ENCODE results near the gene LCN10. TPM values are rescaled to one million over a fixed set of nuclear protein-coding genes. Genes with fewer than 3 reads are reported as not detected.
A peak's percentile ranks its signal among the peaks of the same experiment; 100 is the strongest.
"Not testable (repeated sequence)": the region's sequence is repeated elsewhere in the genome, so short reads cannot be mapped to it uniquely, and the experiment has no call there.

LCN10 gene
- polyA plus RNA-seq, 4 donors = 1.1 to 8.4 (median 4.7) TPM; not detected in 1

- peaks cover 0 to 48% (median 1%) of the 10 kb centered on the region in 3 donors for H3K4me1 ChIP-seq (ENCODE audit: control insufficient read depth in 3 of 3, insufficient read depth in 2 of 3, low read depth in 1 of 3, low read length in 2 of 3)
- 11 to 41% (median 32%) methylated on average over 4 of the region's 4 CpGs for WGBS, 3 donors
- not testable (repeated sequence) for H3K27ac ChIP-seq (ENCODE audit: low read depth in 1 of 3, low read length in 2 of 3); H3K9me3 ChIP-seq (ENCODE audit: control insufficient read depth in 2 of 2, insufficient read depth in 1 of 2, low read depth in 1 of 2, low read length in 1 of 2); H3K36me3 ChIP-seq (ENCODE audit: control insufficient read depth in 3 of 3, insufficient read depth in 2 of 3, low read depth in 1 of 3, low read length in 3 of 3); H3K4me3 ChIP-seq (ENCODE audit: low read depth in 1 of 3, low read length in 3 of 3); H3K27me3 ChIP-seq (ENCODE audit: control insufficient read depth in 3 of 3, insufficient read depth in 3 of 3, low read length in 3 of 3); DNase-seq; FAIRE-seq
Measured at GRCh38 chr9:136786983-136787382, 44.2 kb upstream of the LCN10 start.

- WGBS, 3 donors = 58 to 75% (median 61%) methylated on average over 10 of the region's 10 CpGs
- Histone ChIP-seq H3K36me3 (ENCODE audit: control insufficient read depth in 3 of 3, insufficient read depth in 2 of 3, low read depth in 1 of 3, low read length in 3 of 3) (no peaks in the 10 kb centered on the region), H3K27me3 (ENCODE audit: control insufficient read depth in 3 of 3, insufficient read depth in 3 of 3, low read length in 3 of 3) (no peaks in the 10 kb centered on the region), H3K9me3 (ENCODE audit: control insufficient read depth in 2 of 2, insufficient read depth in 1 of 2, low read depth in 1 of 2, low read length in 1 of 2) (no peaks in the 10 kb centered on the region), H3K4me1 (ENCODE audit: control insufficient read depth in 3 of 3, insufficient read depth in 2 of 3, low read depth in 1 of 3, low read length in 2 of 3) (peaks cover 0 to 44% (median 1%) of the 10 kb centered on the region in 3 donors), H3K4me3 (ENCODE audit: low read depth in 1 of 3, low read length in 3 of 3) (no peak overlapping the region), H3K27ac (ENCODE audit: low read depth in 1 of 3, low read length in 2 of 3) (no peak overlapping the region)
- FAIRE-seq = no peak
- no peak for DNase-seq
Measured at GRCh38 chr9:136786451-136786850, 43.7 kb upstream of the LCN10 start.

- DNase-seq = peak in 1 of 2 donors; percentile 71
- H3K27me3 ChIP-seq (ENCODE audit: control insufficient read depth in 3 of 3, insufficient read depth in 3 of 3, low read length in 3 of 3); H3K9me3 ChIP-seq (ENCODE audit: control insufficient read depth in 2 of 2, insufficient read depth in 1 of 2, low read depth in 1 of 2, low read length in 1 of 2); H3K4me3 ChIP-seq (ENCODE audit: low read depth in 1 of 3, low read length in 3 of 3); H3K36me3 ChIP-seq (ENCODE audit: control insufficient read depth in 3 of 3, insufficient read depth in 2 of 3, low read depth in 1 of 3, low read length in 3 of 3); H3K27ac ChIP-seq (ENCODE audit: low read depth in 1 of 3, low read length in 2 of 3); FAIRE-seq: not testable (repeated sequence)
- 28 to 62% (median 40%) methylated on average over 15 to 23 of the region's 23 CpGs for WGBS, 3 donors
- peaks cover 0 to 44% (median 1%) of the 10 kb centered on the region in 3 donors for H3K4me1 ChIP-seq (ENCODE audit: control insufficient read depth in 3 of 3, insufficient read depth in 2 of 3, low read depth in 1 of 3, low read length in 2 of 3)
Measured at GRCh38 chr9:136785565-136786355, 43.0 kb upstream of the LCN10 start.

GRCh38 chr9:136784997-136785361 lies 42.2 kb upstream of the LCN10 start:
- Histone ChIP-seq H3K27me3 (ENCODE audit: control insufficient read depth in 3 of 3, insufficient read depth in 3 of 3, low read length in 3 of 3) (no peaks in the 10 kb centered on the region), H3K4me1 (ENCODE audit: control insufficient read depth in 3 of 3, insufficient read depth in 2 of 3, low read depth in 1 of 3, low read length in 2 of 3) (peaks cover 0 to 38% (median 1%) of the 10 kb centered on the region in 3 donors), H3K36me3 (ENCODE audit: control insufficient read depth in 3 of 3, insufficient read depth in 2 of 3, low read depth in 1 of 3, low read length in 3 of 3) (no peaks in the 10 kb centered on the region), H3K9me3 (ENCODE audit: control insufficient read depth in 2 of 2, insufficient read depth in 1 of 2, low read depth in 1 of 2, low read length in 1 of 2) (no peaks in the 10 kb centered on the region), H3K4me3 (ENCODE audit: low read depth in 1 of 3, low read length in 3 of 3) (no peak overlapping the region), H3K27ac (ENCODE audit: low read depth in 1 of 3, low read length in 2 of 3) (no peak overlapping the region)
- DNase-seq = peak; percentile 76
- WGBS, 3 donors = 21 to 59% (median 35%) methylated on average over 6 of the region's 6 CpGs
- FAIRE-seq = no peak

GRCh38 chr9:136784249-136784996 lies 41.7 kb upstream of the LCN10 start:
- Histone ChIP-seq H3K27me3 (ENCODE audit: control insufficient read depth in 3 of 3, insufficient read depth in 3 of 3, low read length in 3 of 3) (no peaks in the 10 kb centered on the region), H3K9me3 (ENCODE audit: control insufficient read depth in 2 of 2, insufficient read depth in 1 of 2, low read depth in 1 of 2, low read length in 1 of 2) (no peaks in the 10 kb centered on the region), H3K36me3 (ENCODE audit: control insufficient read depth in 3 of 3, insufficient read depth in 2 of 3, low read depth in 1 of 3, low read length in 3 of 3) (no peaks in the 10 kb centered on the region), H3K4me3 (ENCODE audit: low read depth in 1 of 3, low read length in 3 of 3) (no peak overlapping the region), H3K27ac (ENCODE audit: low read depth in 1 of 3, low read length in 2 of 3) (no peak overlapping the region), H3K4me1 (ENCODE audit: control insufficient read depth in 3 of 3, insufficient read depth in 2 of 3, low read depth in 1 of 3, low read length in 2 of 3) (peaks cover 0 to 32% (median 1%) of the 10 kb centered on the region in 3 donors)
- WGBS, 3 donors = 19 to 42% (median 28%) methylated on average over 9 of the region's 9 CpGs
- no peak for FAIRE-seq
- peak in 1 of 2 donors; percentile 57 for DNase-seq

GRCh38 chr9:136782452-136782851 lies 39.7 kb upstream of the LCN10 start:
- Histone ChIP-seq H3K27me3 (ENCODE audit: control insufficient read depth in 3 of 3, insufficient read depth in 3 of 3, low read length in 3 of 3) (no peaks in the 10 kb centered on the region), H3K9me3 (ENCODE audit: control insufficient read depth in 2 of 2, insufficient read depth in 1 of 2, low read depth in 1 of 2, low read length in 1 of 2) (peaks cover 0 to 5% of the 10 kb centered on the region in 2 donors), H3K4me1 (ENCODE audit: control insufficient read depth in 3 of 3, insufficient read depth in 2 of 3, low read depth in 1 of 3, low read length in 2 of 3) (peaks cover 0 to 36% (median 1%) of the 10 kb centered on the region in 3 donors), H3K36me3 (ENCODE audit: control insufficient read depth in 3 of 3, insufficient read depth in 2 of 3, low read depth in 1 of 3, low read length in 3 of 3) (no peaks in the 10 kb centered on the region), H3K27ac (ENCODE audit: low read depth in 1 of 3, low read length in 2 of 3) (no peak overlapping the region), H3K4me3 (ENCODE audit: low read depth in 1 of 3, low read length in 3 of 3) (no peak overlapping the region)
- no peak for FAIRE-seq
- 80 to 92% (median 89%) methylated on average over 3 of the region's 3 CpGs for WGBS, 3 donors
- no peak for DNase-seq

- no peak overlapping the region for H3K4me3 ChIP-seq (ENCODE audit: low read depth in 1 of 3, low read length in 3 of 3)
- H3K27me3 ChIP-seq (ENCODE audit: control insufficient read depth in 3 of 3, insufficient read depth in 3 of 3, low read length in 3 of 3) = no peaks in the 10 kb centered on the region
- H3K4me1 ChIP-seq (ENCODE audit: control insufficient read depth in 3 of 3, insufficient read depth in 2 of 3, low read depth in 1 of 3, low read length in 2 of 3) = peaks cover 0 to 33% (median 0%) of the 10 kb centered on the region in 3 donors
- no peak for FAIRE-seq
- H3K36me3 ChIP-seq (ENCODE audit: control insufficient read depth in 3 of 3, insufficient read depth in 2 of 3, low read depth in 1 of 3, low read length in 3 of 3) = no peaks in the 10 kb centered on the region
- H3K9me3 ChIP-seq (ENCODE audit: control insufficient read depth in 2 of 2, insufficient read depth in 1 of 2, low read depth in 1 of 2, low read length in 1 of 2) = peaks cover 0 to 5% of the 10 kb centered on the region in 2 donors
- 75 to 91% (median 85%) methylated on average over 5 of the region's 5 CpGs for WGBS, 3 donors
- no peak overlapping the region for H3K27ac ChIP-seq (ENCODE audit: low read depth in 1 of 3, low read length in 2 of 3)
- DNase-seq = no peak
Measured at GRCh38 chr9:136779808-136780207, 37.1 kb upstream of the LCN10 start.

- Histone ChIP-seq H3K27me3 (ENCODE audit: control insufficient read depth in 3 of 3, insufficient read depth in 3 of 3, low read length in 3 of 3) (no peaks in the 10 kb centered on the region), H3K27ac (ENCODE audit: low read depth in 1 of 3, low read length in 2 of 3) (peak overlapping the region in 1 of 3 donors; percentile 67), H3K4me3 (ENCODE audit: low read depth in 1 of 3, low read length in 3 of 3) (peak overlapping the region in 1 of 3 donors; percentile 1), H3K9me3 (ENCODE audit: control insufficient read depth in 2 of 2, insufficient read depth in 1 of 2, low read depth in 1 of 2, low read length in 1 of 2) (peaks cover 1 to 22% of the 10 kb centered on the region in 2 donors), H3K36me3 (ENCODE audit: control insufficient read depth in 3 of 3, insufficient read depth in 2 of 3, low read depth in 1 of 3, low read length in 3 of 3) (no peaks in the 10 kb centered on the region), H3K4me1 (ENCODE audit: control insufficient read depth in 3 of 3, insufficient read depth in 2 of 3, low read depth in 1 of 3, low read length in 2 of 3) (peaks cover 0 to 24% (median 0%) of the 10 kb centered on the region in 3 donors)
- FAIRE-seq = no peak
- 17 to 51% (median 33%) methylated on average over 14 of the region's 14 CpGs for WGBS, 3 donors
- DNase-seq = peak; percentile 79 to 95
Measured at GRCh38 chr9:136777359-136777758, 34.6 kb upstream of the LCN10 start.
